ENCODE results near the gene EPHB2. TPM values are rescaled to one million over a fixed set of nuclear protein-coding genes. Genes with fewer than 3 reads are reported as not detected.
A peak's percentile ranks its signal among the peaks of the same experiment; 100 is the strongest.
"Not testable (repeated sequence)": the region's sequence is repeated elsewhere in the genome, so short reads cannot be mapped to it uniquely, and the experiment has no call there.

Gene EPHB2
- total and polyA plus RNA-seq, 12 donors: 0.15 to 5.0 (median 0.85) TPM

- Histone ChIP-seq H3K27ac (no peak overlapping the region), H3K27me3 (peaks cover 0 to 6% (median 0%) of the 10 kb centered on the region in 7 donors), H3K36me3 (no peaks in the 10 kb centered on the region), H3K4me1 (peaks cover 0 to 13% (median 0%) of the 10 kb centered on the region in 9 donors), H3K9me3 (no peaks in the 10 kb centered on the region), H3K4me3 (no peak overlapping the region)
- intact Hi-C loops (cut with DNase I): loop anchor here in 7 of 10 donors (5.0 to 10.0 kb wide), 6 partner anchors 165 to 235 kb away; no protein-coding TSS in a partner anchor
- WGBS, 2 donors: 56 to 61% methylated on average over 14 of the region's 14 CpGs
- no peak for ATAC-seq
- no peak for TF ChIP-seq CTCF (IDR thresholded peaks at IDR 0.05)
- DNase-seq: no peak
These were observed 10.7 kb upstream of the EPHB2 start for GRCh38 chr1:22699681-22700520.

GRCh38 chr1:22702296-22703085 is 8.1 kb upstream of the EPHB2 start:
- H3K9me3 ChIP-seq: no peaks in the 10 kb centered on the region
- H3K4me3 ChIP-seq: no peak overlapping the region
- intact Hi-C loops (cut with DNase I): loop anchor here in 7 of 10 donors (5.0 to 10.0 kb wide), 6 partner anchors 162 to 232 kb away; no protein-coding TSS in a partner anchor
- no peak for DNase-seq
- peaks cover 0 to 13% (median 0%) of the 10 kb centered on the region in 9 donors for H3K4me1 ChIP-seq
- WGBS, 2 donors: 62 to 72% methylated on average over 12 of the region's 12 CpGs
- H3K27ac ChIP-seq: no peak overlapping the region
- no peak for ATAC-seq
- H3K36me3 ChIP-seq: no peaks in the 10 kb centered on the region
- no peak for TF ChIP-seq CTCF (IDR thresholded peaks at IDR 0.05)
- peaks cover 0 to 6% (median 0%) of the 10 kb centered on the region in 7 donors for H3K27me3 ChIP-seq

GRCh38 chr1:22704440-22705067 is 6.1 kb upstream of the EPHB2 start:
- 60 to 64% methylated on average over 2 of the region's 2 CpGs for WGBS, 2 donors
- no peaks in the 10 kb centered on the region for H3K9me3 ChIP-seq
- H3K4me3 ChIP-seq: no peak overlapping the region
- no peaks in the 10 kb centered on the region for H3K36me3 ChIP-seq
- DNase-seq (peak; percentile 55 to 86), ATAC-seq (peak; percentile 84 to 96 (median 89))
- peaks cover 0 to 14% (median 3%) of the 10 kb centered on the region in 7 donors for H3K27me3 ChIP-seq
- H3K27ac ChIP-seq: no peak overlapping the region
- H3K4me1 ChIP-seq: peaks cover 0 to 27% (median 0%) of the 10 kb centered on the region in 9 donors
- intact Hi-C loops (cut with DNase I): loop anchor here (1.0 to 10.0 kb wide), 10 partner anchors 160 to 230 kb away; no protein-coding TSS in a partner anchor
- TF ChIP-seq CTCF (IDR thresholded peaks at IDR 0.05): peak; percentile 80 to 93 (median 89)

- H3K4me3 ChIP-seq: no peak overlapping the region
- TF ChIP-seq CTCF (IDR thresholded peaks at IDR 0.05): no peak
- no peaks in the 10 kb centered on the region for H3K36me3 ChIP-seq
- H3K27me3 ChIP-seq: peaks cover 0 to 16% (median 12%) of the 10 kb centered on the region in 7 donors
- no peak for ATAC-seq
- no peak overlapping the region for H3K27ac ChIP-seq
- DNase-seq: no peak
- no peaks in the 10 kb centered on the region for H3K9me3 ChIP-seq
- peaks cover 0 to 35% (median 5%) of the 10 kb centered on the region in 9 donors for H3K4me1 ChIP-seq
- intact Hi-C loops (cut with DNase I): loop anchor here in 7 of 10 donors (2.0 to 10.0 kb wide), 6 partner anchors 159 to 229 kb away; no protein-coding TSS in a partner anchor
These were observed 5.1 kb upstream of the EPHB2 start for GRCh38 chr1:22705586-22705985.

- not testable (repeated sequence) for H3K9me3 ChIP-seq, H3K36me3 ChIP-seq, DNase-seq, H3K27ac ChIP-seq, ATAC-seq, H3K4me3 ChIP-seq
- WGBS, 2 donors: 83 to 86% methylated on average over 4 of the region's 4 CpGs
- H3K4me1 ChIP-seq: peaks cover 0 to 35% (median 5%) of the 10 kb centered on the region in 9 donors
- intact Hi-C loops (cut with DNase I): loop anchor here in 4 of 10 donors (10.0 kb wide), 4 partner anchors 159 to 229 kb away; no protein-coding TSS in a partner anchor
- peaks cover 0 to 16% (median 12%) of the 10 kb centered on the region in 7 donors for H3K27me3 ChIP-seq
These were observed 4.5 kb upstream of the EPHB2 start for GRCh38 chr1:22706100-22706499.
